ENCODE results near the gene STX19.

The STX19 gene

DNA sequence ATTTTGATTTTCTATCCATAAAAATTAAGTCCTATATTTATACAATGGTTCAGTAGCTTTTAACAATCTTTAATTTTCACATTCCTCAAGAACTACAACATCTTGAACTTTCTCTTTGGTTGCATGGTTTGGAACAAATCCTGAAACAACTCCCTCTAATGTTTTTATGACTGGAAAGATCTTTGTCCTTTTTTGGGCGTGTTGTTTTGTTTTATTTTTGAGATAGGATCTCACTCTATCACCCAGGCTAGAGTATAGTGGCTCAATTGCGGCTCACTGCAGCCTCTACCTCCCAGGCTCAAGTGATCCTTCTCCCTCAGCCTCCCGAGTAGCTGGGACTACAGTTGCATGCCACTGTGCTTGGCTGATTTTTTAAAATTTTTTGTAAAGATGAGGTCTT is 4.0 kb downstream of the STX19 start:
- TF ChIP-seq CTCF (IDR thresholded peaks at IDR 0.05; ENCODE audit: insufficient read depth, low read depth, low read length, missing control alignments): no peak
- DNase-seq (ENCODE audit: low read depth): no peak
- H3K4me3 ChIP-seq (ENCODE audit: low read length): no peak overlapping the region

DNA sequence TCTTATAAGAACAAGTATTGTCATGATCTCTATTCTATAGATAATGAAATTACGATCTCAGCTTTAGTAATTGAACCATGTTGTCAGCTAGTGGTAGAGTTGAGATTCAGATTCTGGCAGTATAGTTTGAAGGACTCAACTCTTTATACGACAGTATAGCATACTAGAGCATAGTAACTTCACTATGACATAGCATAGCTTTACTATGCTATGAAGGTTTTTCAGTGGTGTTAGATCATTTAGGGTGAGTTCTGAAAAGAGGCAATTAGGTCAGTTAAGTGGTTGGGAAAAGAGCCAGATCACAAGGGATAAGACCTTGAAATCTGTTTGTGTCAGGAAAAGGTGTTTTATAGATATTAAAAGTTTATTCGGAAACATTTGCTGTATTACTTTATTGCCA is 8.1 kb downstream of the STX19 start:
- no peak for DNase-seq (ENCODE audit: low read depth)
- H3K4me3 ChIP-seq (ENCODE audit: low read length): no peak overlapping the region
- no peak for TF ChIP-seq CTCF (IDR thresholded peaks at IDR 0.05; ENCODE audit: insufficient read depth, low read depth, low read length, missing control alignments)

- no peak for DNase-seq (ENCODE audit: low read depth)
- TF ChIP-seq CTCF (IDR thresholded peaks at IDR 0.05; ENCODE audit: insufficient read depth, low read depth, low read length, missing control alignments): no peak
- H3K4me3 ChIP-seq (ENCODE audit: low read length): no peak overlapping the region
These were observed 8.7 kb downstream of the STX19 start for GRCh38 chr3:94019659-94020058.

DNA sequence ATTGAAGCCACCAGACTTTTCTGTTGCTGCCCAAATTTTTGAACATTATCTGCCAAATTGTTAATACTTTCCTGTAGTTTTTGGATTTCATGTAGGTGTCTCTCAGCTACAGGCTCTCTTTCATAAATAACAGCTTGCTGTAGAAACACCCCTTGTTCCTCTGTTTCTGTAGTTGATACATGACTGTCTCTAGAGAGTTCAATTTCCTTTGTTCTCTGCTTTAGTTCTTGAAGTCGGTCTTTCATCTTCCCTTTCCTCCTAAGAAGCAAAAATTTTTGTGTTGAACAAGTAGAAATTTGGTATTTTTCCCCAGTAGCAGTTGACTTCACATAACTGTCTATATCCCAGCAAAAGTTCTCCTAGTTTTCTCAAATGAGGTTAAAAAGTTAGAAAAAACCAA is 13.4 kb downstream of the STX19 start:
- H3K4me3 ChIP-seq (ENCODE audit: low read length): no peak overlapping the region
- DNase-seq (ENCODE audit: low read depth): no peak
- TF ChIP-seq CTCF (IDR thresholded peaks at IDR 0.05; ENCODE audit: insufficient read depth, low read depth, low read length, missing control alignments): no peak

GRCh38 chr3:94012185-94012584 is 16.2 kb downstream of the STX19 start:
- no peak for TF ChIP-seq CTCF (IDR thresholded peaks at IDR 0.05; ENCODE audit: insufficient read depth, low read depth, low read length, missing control alignments)
- no peak overlapping the region for H3K4me3 ChIP-seq (ENCODE audit: low read length)
- DNase-seq (ENCODE audit: low read depth): no peak

DNA sequence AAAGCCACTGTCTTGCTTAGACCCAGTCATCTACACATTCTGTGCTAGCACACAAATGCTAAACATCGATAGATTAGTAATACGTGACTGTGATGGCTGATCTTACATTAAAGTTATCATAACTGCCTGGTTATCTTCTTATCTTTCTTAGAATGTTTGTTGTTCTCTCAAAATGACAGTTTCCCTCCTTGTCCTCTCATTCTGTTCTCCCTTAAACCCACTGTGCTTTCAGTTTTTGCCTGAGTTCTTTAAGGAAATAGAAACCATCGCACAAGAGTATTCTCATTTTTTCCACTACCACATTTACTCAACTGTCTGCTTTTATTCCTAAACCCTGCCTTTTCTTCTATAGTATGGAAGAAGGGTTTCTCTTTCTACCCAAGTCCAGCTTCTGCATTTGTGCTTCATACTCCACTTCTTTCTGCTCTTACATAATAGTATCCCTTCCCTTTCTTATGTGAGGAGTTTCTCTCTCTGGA is 17.1 kb downstream of the STX19 start:
- no peak for TF ChIP-seq CTCF (IDR thresholded peaks at IDR 0.05; ENCODE audit: insufficient read depth, low read depth, low read length, missing control alignments)
- H3K4me3 ChIP-seq (ENCODE audit: low read length): no peak overlapping the region
- no peak for DNase-seq (ENCODE audit: low read depth)

DNA sequence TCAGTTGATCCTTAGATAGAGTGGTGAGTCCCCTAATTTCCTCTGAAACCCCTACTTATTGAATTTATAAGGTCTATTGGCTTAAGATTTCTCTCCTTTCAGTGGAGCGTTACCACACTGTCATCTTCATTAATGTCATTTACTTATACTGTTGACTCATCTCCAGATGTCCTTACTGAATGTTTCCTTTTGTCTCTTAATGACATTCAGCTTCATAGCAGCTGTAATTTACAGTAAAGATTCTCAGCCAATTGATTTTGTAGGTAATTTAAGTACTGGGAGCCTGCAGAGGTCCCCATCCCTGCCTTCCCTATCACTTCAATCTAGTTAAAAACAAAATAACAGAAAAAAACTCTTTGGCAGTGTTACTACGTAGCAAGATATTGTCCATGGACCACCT is 18.8 kb downstream of the STX19 start:
- TF ChIP-seq CTCF (IDR thresholded peaks at IDR 0.05; ENCODE audit: insufficient read depth, low read depth, low read length, missing control alignments): no peak
- H3K4me3 ChIP-seq (ENCODE audit: low read length): no peak overlapping the region
- DNase-seq (ENCODE audit: low read depth): no peak
